Effector memory CD8-positive, alpha-beta T cell (primary cell): ENCODE measurements around the gene NME3.

Experiments used
- ATAC-seq: fragments of 150-1000 bp; cut with Tn5 transposase; replicated peaks from 2 replicates; pipeline ENCODE4 v1.10.0; 2021; ENCODE audit warnings: mild to moderate bottlenecking, moderate library complexity
- DNase-seq, 3 experiments: peaks; one replicate each; pipeline ENCODE4 v3.0.0; 2021
- H3K27ac Mint-ChIP-seq, 2 donors: one replicate each; pipeline ENCODE4 v1.8.0; 2022; ENCODE audit warnings: mild to moderate bottlenecking in 2 of 2, mixed read lengths in 2 of 2, moderate library complexity in 2 of 2
- H3K27me3 Mint-ChIP-seq, 2 donors: one replicate each; pipeline ENCODE4 v1.8.0; 2022; ENCODE audit warnings: mixed read lengths in 2 of 2
- H3K36me3 Mint-ChIP-seq: one replicate; pipeline ENCODE4 v1.8.0; 2022; ENCODE audit warnings: mild to moderate bottlenecking, moderate library complexity, mixed read lengths; ENCODE audit not compliant: insufficient read depth
- H3K4me1 Mint-ChIP-seq, 2 donors: one replicate each; pipeline ENCODE4 v1.8.0; 2022; ENCODE audit warnings: low read depth in 2 of 2, mixed read lengths in 2 of 2
- H3K4me3 Mint-ChIP-seq, 2 donors: one replicate each; pipeline ENCODE4 v1.8.0; 2022; ENCODE audit warnings: mild to moderate bottlenecking in 2 of 2, mixed read lengths in 2 of 2, moderate library complexity in 2 of 2
- H3K9me3 Mint-ChIP-seq, 2 donors: one replicate each; pipeline ENCODE4 v1.8.0; 2022; ENCODE audit warnings: mixed read lengths in 2 of 2

The NME3 gene

GRCh38 chr16:1766701-1767100 lies 4.6 kb downstream of the NME3 start:
- H3K9me3 Mint-ChIP-seq = no peaks in the 10 kb centered on the region
- no peak for ATAC-seq
- no peaks in the 10 kb centered on the region for H3K27me3 Mint-ChIP-seq
- peaks cover 43% of the 10 kb centered on the region for H3K36me3 Mint-ChIP-seq
- peak overlapping the region in 1 of 2 donors; percentile 76 for H3K27ac Mint-ChIP-seq
- DNase-seq = no peak
- H3K4me3 Mint-ChIP-seq = no peak overlapping the region
- H3K4me1 Mint-ChIP-seq = peaks cover 5 to 8% of the 10 kb centered on the region in 2 donors

GRCh38 chr16:1766231-1766630 lies 5.1 kb downstream of the NME3 start:
- Mint-ChIP-seq H3K27ac (no peak overlapping the region), H3K4me3 (no peak overlapping the region), H3K4me1 (peaks cover 4 to 8% of the 10 kb centered on the region in 2 donors), H3K9me3 (no peaks in the 10 kb centered on the region), H3K36me3 (peaks cover 45% of the 10 kb centered on the region), H3K27me3 (no peaks in the 10 kb centered on the region)
- no peak for DNase-seq
- no peak for ATAC-seq

- H3K9me3 Mint-ChIP-seq = no peaks in the 10 kb centered on the region
- peaks cover 4 to 8% of the 10 kb centered on the region in 2 donors for H3K4me1 Mint-ChIP-seq
- no peak overlapping the region for H3K27ac Mint-ChIP-seq
- H3K4me3 Mint-ChIP-seq = no peak overlapping the region
- H3K36me3 Mint-ChIP-seq = peaks cover 45% of the 10 kb centered on the region
- ATAC-seq (no peak), DNase-seq (no peak)
- no peaks in the 10 kb centered on the region for H3K27me3 Mint-ChIP-seq
Measured at GRCh38 chr16:1765826-1766225, 5.5 kb downstream of the NME3 start.

- no peaks in the 10 kb centered on the region for H3K27me3 Mint-ChIP-seq
- H3K9me3 Mint-ChIP-seq = no peaks in the 10 kb centered on the region
- H3K27ac Mint-ChIP-seq = no peak overlapping the region
- peaks cover 38% of the 10 kb centered on the region for H3K36me3 Mint-ChIP-seq
- ATAC-seq = no peak
- no peak overlapping the region for H3K4me3 Mint-ChIP-seq
- no peak for DNase-seq
- peaks cover 0 to 2% of the 10 kb centered on the region in 2 donors for H3K4me1 Mint-ChIP-seq
Measured at GRCh38 chr16:1764971-1765370, 6.4 kb downstream of the NME3 start.

- H3K27ac Mint-ChIP-seq = no peak overlapping the region
- no peaks in the 10 kb centered on the region for H3K9me3 Mint-ChIP-seq
- DNase-seq (no peak), ATAC-seq (no peak)
- no peak overlapping the region for H3K4me3 Mint-ChIP-seq
- H3K4me1 Mint-ChIP-seq = no peaks in the 10 kb centered on the region
- H3K36me3 Mint-ChIP-seq = peaks cover 31% of the 10 kb centered on the region
- H3K27me3 Mint-ChIP-seq = no peaks in the 10 kb centered on the region
Measured at GRCh38 chr16:1763521-1764511, 7.5 kb downstream of the NME3 start.

GRCh38 chr16:1762879-1763520 lies 8.3 kb downstream of the NME3 start:
- no peak overlapping the region for H3K4me3 Mint-ChIP-seq
- ATAC-seq (no peak), DNase-seq (no peak)
- no peaks in the 10 kb centered on the region for H3K27me3 Mint-ChIP-seq
- H3K9me3 Mint-ChIP-seq = no peaks in the 10 kb centered on the region
- no peaks in the 10 kb centered on the region for H3K4me1 Mint-ChIP-seq
- H3K27ac Mint-ChIP-seq = no peak overlapping the region
- peaks cover 32% of the 10 kb centered on the region for H3K36me3 Mint-ChIP-seq

GRCh38 chr16:1762196-1762878 lies 9.0 kb downstream of the NME3 start:
- H3K9me3 Mint-ChIP-seq = no peaks in the 10 kb centered on the region
- ATAC-seq = no peak
- no peak for DNase-seq
- no peaks in the 10 kb centered on the region for H3K27me3 Mint-ChIP-seq
- H3K27ac Mint-ChIP-seq = no peak overlapping the region
- H3K4me1 Mint-ChIP-seq = peaks cover 4 to 5% of the 10 kb centered on the region in 2 donors
- peaks cover 33% of the 10 kb centered on the region for H3K36me3 Mint-ChIP-seq
- no peak overlapping the region for H3K4me3 Mint-ChIP-seq

- Mint-ChIP-seq H3K27ac (peak overlapping the region in 1 of 2 donors; percentile 73), H3K27me3 (no peaks in the 10 kb centered on the region), H3K4me1 (peaks cover 8 to 11% of the 10 kb centered on the region in 2 donors), H3K36me3 (peaks cover 29% of the 10 kb centered on the region), H3K9me3 (no peaks in the 10 kb centered on the region), H3K4me3 (no peak overlapping the region)
- ATAC-seq = no peak
- no peak for DNase-seq
Measured at GRCh38 chr16:1761751-1762150, 9.6 kb downstream of the NME3 start.

GRCh38 chr16:1760911-1761310 lies 10.4 kb downstream of the NME3 start:
- H3K36me3 Mint-ChIP-seq = peaks cover 29% of the 10 kb centered on the region
- no peak overlapping the region for H3K4me3 Mint-ChIP-seq
- DNase-seq = no peak
- H3K27me3 Mint-ChIP-seq = no peaks in the 10 kb centered on the region
- H3K4me1 Mint-ChIP-seq = peaks cover 10 to 13% of the 10 kb centered on the region in 2 donors
- H3K27ac Mint-ChIP-seq = peak overlapping the region in 1 of 2 donors; percentile 73
- H3K9me3 Mint-ChIP-seq = no peaks in the 10 kb centered on the region
- no peak for ATAC-seq

- ATAC-seq (no peak), DNase-seq (no peak)
- Mint-ChIP-seq H3K9me3 (no peaks in the 10 kb centered on the region), H3K27ac (no peak overlapping the region), H3K36me3 (peaks cover 36% of the 10 kb centered on the region), H3K4me3 (no peak overlapping the region), H3K4me1 (peaks cover 10 to 13% of the 10 kb centered on the region in 2 donors), H3K27me3 (no peaks in the 10 kb centered on the region)
Measured at GRCh38 chr16:1759511-1759910, 11.8 kb downstream of the NME3 start.

GRCh38 chr16:1758923-1759322 lies 12.4 kb downstream of the NME3 start:
- ATAC-seq (no peak), DNase-seq (no peak)
- Mint-ChIP-seq H3K4me3 (no peak overlapping the region), H3K4me1 (peaks cover 10 to 13% of the 10 kb centered on the region in 2 donors), H3K27me3 (no peaks in the 10 kb centered on the region), H3K27ac (peak overlapping the region in 1 of 2 donors; percentile 67), H3K9me3 (no peaks in the 10 kb centered on the region), H3K36me3 (peaks cover 40% of the 10 kb centered on the region)

GRCh38 chr16:1757714-1758461 lies 13.5 kb downstream of the NME3 start:
- peak overlapping the region in 1 of 2 donors; percentile 27 for H3K4me3 Mint-ChIP-seq
- DNase-seq (no peak), ATAC-seq (no peak)
- H3K27me3 Mint-ChIP-seq = no peaks in the 10 kb centered on the region
- peaks cover 10 to 13% of the 10 kb centered on the region in 2 donors for H3K4me1 Mint-ChIP-seq
- no peaks in the 10 kb centered on the region for H3K9me3 Mint-ChIP-seq
- H3K36me3 Mint-ChIP-seq = peaks cover 47% of the 10 kb centered on the region
- peak overlapping the region; percentile 49 to 78 for H3K27ac Mint-ChIP-seq

GRCh38 chr16:1754204-1754603 lies 17.1 kb downstream of the NME3 start:
- no peaks in the 10 kb centered on the region for H3K9me3 Mint-ChIP-seq
- H3K4me3 Mint-ChIP-seq = no peak overlapping the region
- DNase-seq (no peak), ATAC-seq (no peak)
- H3K36me3 Mint-ChIP-seq = peaks cover 50% of the 10 kb centered on the region
- H3K27me3 Mint-ChIP-seq = no peaks in the 10 kb centered on the region
- H3K27ac Mint-ChIP-seq = no peak overlapping the region
- H3K4me1 Mint-ChIP-seq = peaks cover 13% of the 10 kb centered on the region in 2 donors
